ENCODE measurements around the gene RAD9B. TPM values are rescaled to one million over a fixed set of nuclear protein-coding genes. Genes with fewer than 3 reads are reported as not detected.
"Not testable (repeated sequence)": the region's sequence is repeated elsewhere in the genome, so short reads cannot be mapped to it uniquely, and the experiment has no call there.

RAD9B gene
- total RNA-seq, 1 donor from 2014 or later: not detected

- peak overlapping the region in 1 of 2 donors; percentile 6 for H3K4me3 ChIP-seq
- peak; percentile 72 to 88 for TF ChIP-seq POLR2AphosphoS5 (IDR thresholded peaks at IDR 0.05; ENCODE audit: insufficient read depth in 1 of 2, low read depth in 1 of 2)
- no peak for TF ChIP-seq POLR2A (IDR thresholded peaks at IDR 0.05)
- TF ChIP-seq CTCF (IDR thresholded peaks at IDR 0.05): no peak
- peaks cover 0 to 9% of the 10 kb centered on the region in 2 donors for H3K36me3 ChIP-seq
- peak overlapping the region; percentile 82 for H3K27ac ChIP-seq
- H3K9me3 ChIP-seq: no peaks in the 10 kb centered on the region
- no peaks in the 10 kb centered on the region for H3K27me3 ChIP-seq
- intact Hi-C loops (cut with DNase I): loop anchor here (5.0 kb wide), 1 partner anchor 34 kb away; no protein-coding TSS in a partner anchor
- peak in 1 of 2 donors; percentile 97 for DNase-seq (ENCODE audit: extremely low spot score in 2 of 2)
- H3K4me1 ChIP-seq: peaks cover 77% of the 10 kb centered on the region
Measured at GRCh38 chr12:110543252-110543959, 41.3 kb downstream of the RAD9B start.

- no peak for DNase-seq (ENCODE audit: extremely low spot score in 2 of 2)
- Histone ChIP-seq H3K4me1 (peaks cover 80% of the 10 kb centered on the region), H3K9me3 (no peaks in the 10 kb centered on the region), H3K27ac (peak overlapping the region; percentile 82), H3K36me3 (peaks cover 0 to 13% of the 10 kb centered on the region in 2 donors), H3K4me3 (no peak overlapping the region), H3K27me3 (no peaks in the 10 kb centered on the region)
- intact Hi-C loops (cut with DNase I): loop anchor here (5.0 kb wide), 1 partner anchor 33 kb away; no protein-coding TSS in a partner anchor
- TF ChIP-seq CTCF (IDR thresholded peaks at IDR 0.05) (no peak), POLR2AphosphoS5 (IDR thresholded peaks at IDR 0.05; ENCODE audit: insufficient read depth in 1 of 2, low read depth in 1 of 2) (peak in 1 of 2 donors; percentile 40)
Measured at GRCh38 chr12:110543965-110544364, 41.8 kb downstream of the RAD9B start.

GRCh38 chr12:110545259-110545658, 43.1 kb downstream of the RAD9B start:
- DNase-seq (ENCODE audit: extremely low spot score in 2 of 2); H3K36me3 ChIP-seq; H3K9me3 ChIP-seq; H3K4me3 ChIP-seq; H3K27me3 ChIP-seq; intact Hi-C loops (cut with DNase I): not testable (repeated sequence)
- Histone ChIP-seq H3K4me1 (peaks cover 92% of the 10 kb centered on the region), H3K27ac (peak overlapping the region; percentile 82)
- peak in 1 of 2 donors; percentile 86 for TF ChIP-seq POLR2AphosphoS5 (IDR thresholded peaks at IDR 0.05; ENCODE audit: insufficient read depth in 1 of 2, low read depth in 1 of 2)

GRCh38 chr12:110545812-110546211, 43.7 kb downstream of the RAD9B start:
- no peak overlapping the region for H3K4me3 ChIP-seq
- H3K27me3 ChIP-seq: no peaks in the 10 kb centered on the region
- H3K9me3 ChIP-seq: no peaks in the 10 kb centered on the region
- peaks cover 0 to 5% of the 10 kb centered on the region in 2 donors for H3K36me3 ChIP-seq
- intact Hi-C loops (cut with DNase I): no loop called here
- TF ChIP-seq POLR2A (IDR thresholded peaks at IDR 0.05): no peak
- no peak for TF ChIP-seq POLR2AphosphoS5 (IDR thresholded peaks at IDR 0.05; ENCODE audit: insufficient read depth in 1 of 2, low read depth in 1 of 2)
- peaks cover 92% of the 10 kb centered on the region for H3K4me1 ChIP-seq
- no peak for DNase-seq (ENCODE audit: extremely low spot score in 2 of 2)
- peak overlapping the region; percentile 82 for H3K27ac ChIP-seq

- DNase-seq (ENCODE audit: extremely low spot score in 2 of 2): no peak
- TF ChIP-seq CTCF (IDR thresholded peaks at IDR 0.05) (no peak), POLR2AphosphoS5 (IDR thresholded peaks at IDR 0.05; ENCODE audit: insufficient read depth in 1 of 2, low read depth in 1 of 2) (peak in 1 of 2 donors; percentile 84)
- peak overlapping the region; percentile 82 for H3K27ac ChIP-seq
- no peak overlapping the region for H3K4me3 ChIP-seq
- no peaks in the 10 kb centered on the region for H3K9me3 ChIP-seq
- H3K4me1 ChIP-seq: peaks cover 87% of the 10 kb centered on the region
- no peaks in the 10 kb centered on the region for H3K27me3 ChIP-seq
- H3K36me3 ChIP-seq: peaks cover 0 to 7% of the 10 kb centered on the region in 2 donors
- intact Hi-C loops (cut with DNase I): no loop called here
Measured at GRCh38 chr12:110546339-110546738, 44.2 kb downstream of the RAD9B start.

GRCh38 chr12:110547090-110547489, 45.0 kb downstream of the RAD9B start:
- Histone ChIP-seq H3K27me3 (no peaks in the 10 kb centered on the region), H3K9me3 (no peaks in the 10 kb centered on the region), H3K27ac (peak overlapping the region; percentile 82), H3K36me3 (peaks cover 0 to 10% of the 10 kb centered on the region in 2 donors), H3K4me1 (peaks cover 88% of the 10 kb centered on the region), H3K4me3 (no peak overlapping the region)
- no peak for DNase-seq (ENCODE audit: extremely low spot score in 2 of 2)
- no peak for TF ChIP-seq POLR2AphosphoS5 (IDR thresholded peaks at IDR 0.05; ENCODE audit: insufficient read depth in 1 of 2, low read depth in 1 of 2)
- TF ChIP-seq CTCF (IDR thresholded peaks at IDR 0.05): no peak
- TF ChIP-seq POLR2A (IDR thresholded peaks at IDR 0.05): no peak
- intact Hi-C loops (cut with DNase I): no loop called here
